ENCODE data around the gene CD3E. TPM values are rescaled to one million over a fixed set of nuclear protein-coding genes. Genes with fewer than 3 reads are reported as not detected.

CD3E gene
- total and polyA plus RNA-seq, 2 of the 13 experiments (the other 11 are each of a cell fraction or from before 2014, with no cell fraction given), result not detected

DNA sequence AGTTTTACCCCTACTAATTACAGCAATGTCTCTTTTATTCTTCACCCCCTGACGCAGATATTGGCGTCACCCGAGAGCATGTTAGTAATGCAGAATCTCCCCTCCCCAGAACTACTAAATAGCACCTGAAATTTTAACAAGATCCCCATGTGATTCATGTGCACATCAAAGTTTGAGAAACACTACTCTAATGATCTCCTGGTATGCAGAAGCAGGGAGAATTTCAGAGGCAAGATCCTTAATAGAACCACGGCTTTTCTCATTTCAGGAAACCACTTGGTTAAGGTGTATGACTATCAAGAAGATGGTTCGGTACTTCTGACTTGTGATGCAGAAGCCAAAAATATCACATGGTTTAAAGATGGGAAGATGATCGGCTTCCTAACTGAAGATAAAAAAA is 44.9 kb downstream of the CD3E start:
- no peaks in the 10 kb centered on the region for H3K9me3 ChIP-seq (ENCODE audit: low read length)
- peaks cover 1 to 27% of the 10 kb centered on the region in 2 experiments; a peak in 3 of 5 replicates for H3K27me3 ChIP-seq (ENCODE audit: control insufficient read depth in 1 of 2, insufficient read depth in 2 of 2, low read length in 2 of 2)
- ATAC-seq (no peak), FAIRE-seq (no peak), DNase-seq (ENCODE audit: low spot score) (no peak)
- H3K36me3 ChIP-seq (replicated peaks in 1 of 2; ENCODE audit: control insufficient read depth in 1 of 2, insufficient read depth in 2 of 2, low read length in 2 of 2), result no peaks in the 10 kb centered on the region
- 30% methylated on average over 6 of the region's 6 CpGs for WGBS (ENCODE audit: low lambda C conversion rate)
- CTCF ChIA-PET (ENCODE audit: low intra/inter-chr PET ratio, low total read pairs), result no interaction called here
- TF ChIP-seq ZNF558 (CRISPR knock-in tag; IDR thresholded peaks at IDR 0.05; ENCODE audit: borderline replicate concordance) (no peak), SP2 (CRISPR knock-in tag; IDR thresholded peaks at IDR 0.05) (no peak), ATF7-NPFF (CRISPR knock-in tag; IDR thresholded peaks at IDR 0.05; ENCODE audit: low read depth) (no peak), NR3C1 (CRISPR knock-in tag; IDR thresholded peaks at IDR 0.05) (no peak), ZNF251 (CRISPR knock-in tag; IDR thresholded peaks at IDR 0.05) (no peak)
- TF ChIP-seq, protein P1, sequence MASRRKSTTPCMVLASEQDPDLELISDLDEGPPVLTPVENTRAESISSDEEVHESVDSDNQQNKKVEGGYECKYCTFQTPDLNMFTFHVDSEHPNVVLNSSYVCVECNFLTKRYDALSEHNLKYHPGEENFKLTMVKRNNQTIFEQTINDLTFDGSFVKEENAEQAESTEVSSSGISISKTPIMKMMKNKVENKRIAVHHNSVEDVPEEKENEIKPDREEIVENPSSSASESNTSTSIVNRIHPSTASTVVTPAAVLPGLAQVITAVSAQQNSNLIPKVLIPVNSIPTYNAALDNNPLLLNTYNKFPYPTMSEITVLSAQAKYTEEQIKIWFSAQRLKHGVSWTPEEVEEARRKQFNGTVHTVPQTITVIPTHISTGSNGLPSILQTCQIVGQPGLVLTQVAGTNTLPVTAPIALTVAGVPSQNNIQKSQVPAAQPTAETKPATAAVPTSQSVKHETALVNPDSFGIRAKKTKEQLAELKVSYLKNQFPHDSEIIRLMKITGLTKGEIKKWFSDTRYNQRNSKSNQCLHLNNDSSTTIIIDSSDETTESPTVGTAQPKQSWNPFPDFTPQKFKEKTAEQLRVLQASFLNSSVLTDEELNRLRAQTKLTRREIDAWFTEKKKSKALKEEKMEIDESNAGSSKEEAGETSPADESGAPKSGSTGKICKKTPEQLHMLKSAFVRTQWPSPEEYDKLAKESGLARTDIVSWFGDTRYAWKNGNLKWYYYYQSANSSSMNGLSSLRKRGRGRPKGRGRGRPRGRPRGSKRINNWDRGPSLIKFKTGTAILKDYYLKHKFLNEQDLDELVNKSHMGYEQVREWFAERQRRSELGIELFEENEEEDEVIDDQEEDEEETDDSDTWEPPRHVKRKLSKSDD (CRISPR knock-in tag; IDR thresholded peaks at IDR 0.05; ENCODE audit: low read depth), result no peak
- TF ChIP-seq, protein P2, sequence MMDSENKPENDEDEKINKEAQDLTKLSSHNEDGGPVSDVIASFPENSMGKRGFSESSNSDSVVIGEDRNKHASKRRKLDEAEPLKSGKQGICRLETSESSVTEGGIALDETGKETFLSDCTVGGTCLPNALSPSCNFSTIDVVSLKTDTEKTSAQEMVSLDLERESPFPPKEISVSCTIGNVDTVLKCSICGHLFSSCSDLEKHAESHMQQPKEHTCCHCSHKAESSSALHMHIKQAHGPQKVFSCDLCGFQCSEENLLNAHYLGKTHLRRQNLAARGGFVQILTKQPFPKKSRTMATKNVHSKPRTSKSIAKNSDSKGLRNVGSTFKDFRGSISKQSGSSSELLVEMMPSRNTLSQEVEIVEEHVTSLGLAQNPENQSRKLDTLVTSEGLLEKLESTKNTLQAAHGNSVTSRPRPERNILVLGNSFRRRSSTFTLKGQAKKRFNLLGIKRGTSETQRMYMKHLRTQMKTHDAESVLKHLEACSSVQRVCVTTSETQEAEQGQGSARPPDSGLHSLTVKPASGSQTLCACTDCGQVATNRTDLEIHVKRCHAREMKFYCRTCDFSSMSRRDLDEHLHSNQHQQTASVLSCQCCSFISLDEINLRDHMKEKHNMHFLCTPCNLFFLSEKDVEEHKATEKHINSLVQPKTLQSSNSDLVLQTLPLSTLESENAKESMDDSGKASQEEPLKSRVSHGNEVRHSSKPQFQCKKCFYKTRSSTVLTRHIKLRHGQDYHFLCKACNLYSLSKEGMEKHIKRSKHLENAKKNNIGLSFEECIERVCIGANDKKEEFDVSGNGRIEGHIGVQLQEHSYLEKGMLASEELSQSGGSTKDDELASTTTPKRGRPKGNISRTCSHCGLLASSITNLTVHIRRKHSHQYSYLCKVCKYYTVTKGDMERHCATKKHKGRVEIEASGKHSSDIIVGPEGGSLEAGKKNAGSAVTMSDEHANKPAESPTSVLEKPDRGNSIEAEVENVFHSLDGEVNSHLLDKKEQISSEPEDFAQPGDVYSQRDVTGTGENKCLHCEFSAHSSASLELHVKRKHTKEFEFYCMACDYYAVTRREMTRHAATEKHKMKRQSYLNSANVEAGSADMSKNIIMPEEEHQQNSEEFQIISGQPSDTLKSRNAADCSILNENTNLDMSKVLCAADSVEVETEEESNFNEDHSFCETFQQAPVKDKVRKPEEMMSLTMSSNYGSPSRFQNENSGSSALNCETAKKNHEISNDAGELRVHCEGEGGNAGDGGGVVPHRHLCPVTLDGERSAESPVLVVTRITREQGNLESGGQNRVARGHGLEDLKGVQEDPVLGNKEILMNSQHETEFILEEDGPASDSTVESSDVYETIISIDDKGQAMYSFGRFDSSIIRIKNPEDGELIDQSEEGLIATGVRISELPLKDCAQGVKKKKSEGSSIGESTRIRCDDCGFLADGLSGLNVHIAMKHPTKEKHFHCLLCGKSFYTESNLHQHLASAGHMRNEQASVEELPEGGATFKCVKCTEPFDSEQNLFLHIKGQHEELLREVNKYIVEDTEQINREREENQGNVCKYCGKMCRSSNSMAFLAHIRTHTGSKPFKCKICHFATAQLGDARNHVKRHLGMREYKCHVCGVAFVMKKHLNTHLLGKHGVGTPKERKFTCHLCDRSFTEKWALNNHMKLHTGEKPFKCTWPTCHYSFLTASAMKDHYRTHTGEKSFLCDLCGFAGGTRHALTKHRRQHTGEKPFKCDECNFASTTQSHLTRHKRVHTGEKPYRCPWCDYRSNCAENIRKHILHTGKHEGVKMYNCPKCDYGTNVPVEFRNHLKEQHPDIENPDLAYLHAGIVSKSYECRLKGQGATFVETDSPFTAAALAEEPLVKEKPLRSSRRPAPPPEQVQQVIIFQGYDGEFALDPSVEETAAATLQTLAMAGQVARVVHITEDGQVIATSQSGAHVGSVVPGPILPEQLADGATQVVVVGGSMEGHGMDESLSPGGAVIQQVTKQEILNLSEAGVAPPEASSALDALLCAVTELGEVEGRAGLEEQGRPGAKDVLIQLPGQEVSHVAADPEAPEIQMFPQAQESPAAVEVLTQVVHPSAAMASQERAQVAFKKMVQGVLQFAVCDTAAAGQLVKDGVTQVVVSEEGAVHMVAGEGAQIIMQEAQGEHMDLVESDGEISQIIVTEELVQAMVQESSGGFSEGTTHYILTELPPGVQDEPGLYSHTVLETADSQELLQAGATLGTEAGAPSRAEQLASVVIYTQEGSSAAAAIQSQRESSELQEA (CRISPR knock-in tag; IDR thresholded peaks at IDR 0.05; ENCODE audit: not compliant biosample characterization), result no peak
- H3K79me2 ChIP-seq (ENCODE audit: insufficient read depth, low read length), result no peaks in the 10 kb centered on the region
- no peak overlapping the region for H3K4me2 ChIP-seq (ENCODE audit: low read depth, low read length)
- no TSS peak for BruUV-seq (replicated peaks)
- no peak overlapping the region for H3K9ac ChIP-seq (ENCODE audit: insufficient read depth, low read depth, low read length)
- intact Hi-C loops (cut with micrococcal nuclease; ENCODE audit: unreplicated experiment), result no loop called here
- H3K4me3 ChIP-seq (replicated peaks in 1 of 3; ENCODE audit: insufficient read depth in 1 of 3, low read depth in 2 of 3, low read length in 3 of 3), result no peak overlapping the region
- no peaks in the 10 kb centered on the region for H4K20me1 ChIP-seq (ENCODE audit: insufficient read depth, low read length)
- POLR2A ChIA-PET, result no interaction called here
- no peaks in the 10 kb centered on the region for H3K4me1 ChIP-seq (ENCODE audit: insufficient read depth, low read length)
- no peak overlapping the region for H3K27ac ChIP-seq (ENCODE audit: extremely low read length, insufficient read depth, low read length)
- in situ Hi-C loops (cut with HindIII; ENCODE audit: extremely low pct_ligation_motif_present, low pct_unique_long_range_greater_than_20kb), result no loop called here
- H2AFZ ChIP-seq (ENCODE audit: low read length), result no peak overlapping the region
